ENCODE measurements around the gene RPLP1. TPM values are rescaled to one million over a fixed set of nuclear protein-coding genes. Genes with fewer than 3 reads are reported as not detected.

Gene RPLP1
- total and polyA plus RNA-seq, 8 donors = 99.1 to 2,495 (median 1,437) TPM

GRCh38 chr15:69490356-69491037 is 37.9 kb downstream of the RPLP1 start:
- WGBS, 5 donors = 54 to 69% (median 60%) methylated on average over 11 of the region's 11 CpGs
- DNase-seq = no peak
- TF ChIP-seq CTCF (IDR thresholded peaks at IDR 0.05) (no peak), POLR2AphosphoS5 (IDR thresholded peaks at IDR 0.05) (no peak), EP300 (IDR thresholded peaks at IDR 0.05) (no peak), POLR2A (IDR thresholded peaks at IDR 0.05) (no peak)
- Histone ChIP-seq H3K4me3 (no peak overlapping the region), H3K9me3 (peaks cover 0 to 10% (median 0%) of the 10 kb centered on the region in 4 donors), H3K27ac (no peak overlapping the region), H3K4me1 (peaks cover 0 to 7% (median 0%) of the 10 kb centered on the region in 4 donors), H3K27me3 (no peaks in the 10 kb centered on the region), H3K36me3 (no peaks in the 10 kb centered on the region)
- intact Hi-C loops (cut with DNase I; ENCODE audit: low total_unique reads) = no loop called here

GRCh38 chr15:69491038-69491505 is 38.5 kb downstream of the RPLP1 start:
- Histone ChIP-seq H3K27ac (no peak overlapping the region), H3K4me1 (peaks cover 0 to 7% (median 0%) of the 10 kb centered on the region in 4 donors), H3K4me3 (no peak overlapping the region), H3K27me3 (no peaks in the 10 kb centered on the region), H3K36me3 (no peaks in the 10 kb centered on the region), H3K9me3 (peaks cover 0 to 5% (median 0%) of the 10 kb centered on the region in 4 donors)
- no peak for TF ChIP-seq POLR2AphosphoS5 (IDR thresholded peaks at IDR 0.05)
- no peak for TF ChIP-seq EP300 (IDR thresholded peaks at IDR 0.05)
- no peak for TF ChIP-seq POLR2A (IDR thresholded peaks at IDR 0.05)
- TF ChIP-seq CTCF (IDR thresholded peaks at IDR 0.05) = no peak
- WGBS, 5 donors = 16 to 44% (median 25%) methylated on average over 3 of the region's 3 CpGs
- DNase-seq = peak in 1 of 2 donors; percentile 29
- intact Hi-C loops (cut with DNase I; ENCODE audit: low total_unique reads) = no loop called here

- 88 to 95% (median 92%) methylated on average over 2 of the region's 2 CpGs for WGBS, 5 donors
- TF ChIP-seq EP300 (IDR thresholded peaks at IDR 0.05) (no peak), CTCF (IDR thresholded peaks at IDR 0.05) (no peak), POLR2AphosphoS5 (IDR thresholded peaks at IDR 0.05) (no peak), POLR2A (IDR thresholded peaks at IDR 0.05) (no peak)
- Histone ChIP-seq H3K36me3 (no peaks in the 10 kb centered on the region), H3K4me1 (peaks cover 0 to 7% (median 0%) of the 10 kb centered on the region in 4 donors), H3K4me3 (no peak overlapping the region), H3K9me3 (peaks cover 0 to 5% (median 0%) of the 10 kb centered on the region in 4 donors), H3K27ac (no peak overlapping the region), H3K27me3 (no peaks in the 10 kb centered on the region)
- peak in 1 of 2 donors; percentile 36 for DNase-seq
- intact Hi-C loops (cut with DNase I; ENCODE audit: low total_unique reads) = no loop called here
Measured at GRCh38 chr15:69493406-69493805, 40.8 kb downstream of the RPLP1 start.

GRCh38 chr15:69496001-69496400 is 43.4 kb downstream of the RPLP1 start:
- 33 to 53% (median 42%) methylated on average over 2 of the region's 2 CpGs for WGBS, 5 donors
- no peak overlapping the region for H3K4me3 ChIP-seq
- H3K27ac ChIP-seq = no peak overlapping the region
- no peak for DNase-seq
- no peaks in the 10 kb centered on the region for H3K36me3 ChIP-seq
- H3K9me3 ChIP-seq = peaks cover 0 to 5% (median 0%) of the 10 kb centered on the region in 4 donors
- H3K27me3 ChIP-seq = no peaks in the 10 kb centered on the region
- intact Hi-C loops (cut with DNase I; ENCODE audit: low total_unique reads) = no loop called here
- TF ChIP-seq POLR2A (IDR thresholded peaks at IDR 0.05) (no peak), POLR2AphosphoS5 (IDR thresholded peaks at IDR 0.05) (no peak), CTCF (IDR thresholded peaks at IDR 0.05) (no peak), EP300 (IDR thresholded peaks at IDR 0.05) (no peak)
- H3K4me1 ChIP-seq = no peaks in the 10 kb centered on the region
